GM12892 (cell line): Measurements from ENCODE around the gene CELF2.

Experiments
- POLR2A ChIP-seq: IDR thresholded peaks from 2 replicates; pipeline ENCODE4 v1.6.1; 2011; ENCODE audit warnings: low read depth, low read length, control low read depth
- POLR2AphosphoS5 ChIP-seq: IDR thresholded peaks from 2 replicates; pipeline ENCODE4 v1.6.1; 2011; ENCODE audit warnings: low read depth, low read length, control low read depth
- TAF1 ChIP-seq: IDR thresholded peaks from 2 replicates; pipeline ENCODE4 v1.6.1; 2011; ENCODE audit warnings: low read depth, mild to moderate bottlenecking, control low read depth, low read length, borderline replicate concordance

DNA sequence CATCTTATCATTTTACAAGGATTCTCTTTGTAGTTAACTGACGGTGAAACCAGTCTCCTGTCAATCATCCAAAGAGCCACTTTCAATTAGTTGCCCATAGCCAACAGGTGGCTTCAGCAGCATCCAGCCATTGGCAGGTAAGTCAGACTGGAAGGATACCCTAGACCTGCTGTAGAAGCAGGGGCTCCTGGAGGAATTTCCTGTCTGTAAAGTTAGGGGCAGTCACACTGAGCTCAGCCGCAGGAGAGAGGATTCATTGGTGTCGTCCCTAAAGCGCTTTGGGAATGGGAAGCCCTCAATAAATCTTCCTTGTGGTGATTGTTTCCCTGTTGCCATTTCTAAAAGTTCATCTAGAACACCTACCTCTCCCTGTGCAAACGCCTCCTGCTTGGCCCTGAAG lies 140.4 kb downstream of the CELF2 start:
- TF ChIP-seq POLR2AphosphoS5, result no peak
- no peak for TF ChIP-seq POLR2A
- no peak for TF ChIP-seq TAF1
